Progenitor cell of endocrine pancreas (in vitro differentiated cells): ENCODE measurements around the gene C18orf32. TPM values are rescaled to one million over a fixed set of nuclear protein-coding genes. Genes with fewer than 3 reads are reported as not detected.
"Not testable (repeated sequence)": the region's sequence is repeated elsewhere in the genome, so short reads cannot be mapped to it uniquely, and the experiment has no call there.

Source experiments
- DNase-seq: peaks from one replicate; pipeline ENCODE4 v3.0.0; 2021; ENCODE audit warnings: low spot score; ENCODE audit not compliant: unreplicated experiment
- H3K27ac Mint-ChIP-seq: 2 replicates; pipeline ENCODE4 v1.8.0; 2021; ENCODE audit warnings: mild to moderate bottlenecking, moderate library complexity, mixed read lengths
- H3K27me3 Mint-ChIP-seq: 2 replicates; pipeline ENCODE4 v1.8.0; 2021; ENCODE audit warnings: mixed read lengths
- H3K36me3 Mint-ChIP-seq: 2 replicates; pipeline ENCODE4 v1.8.0; 2022; ENCODE audit warnings: mixed read lengths; ENCODE audit not compliant: insufficient read depth
- H3K4me1 Mint-ChIP-seq: 2 replicates; pipeline ENCODE4 v1.8.0; 2021; ENCODE audit warnings: low read depth, mixed read lengths
- H3K4me3 Mint-ChIP-seq: 2 replicates; pipeline ENCODE4 v1.8.0; 2021; ENCODE audit warnings: low read depth, mild to moderate bottlenecking, moderate library complexity, mixed read lengths
- H3K9me3 Mint-ChIP-seq: 2 replicates; pipeline ENCODE4 v1.8.0; 2021; ENCODE audit warnings: low read depth, mixed read lengths
- CTCF ChIP-seq: fragments of 200-600 bp; sonication (generic); IDR thresholded peaks from one replicate; pipeline ENCODE4 v1.5.0; 2021; ENCODE audit warnings: antibody characterized with exemption, mild to moderate bottlenecking; ENCODE audit not compliant: unreplicated experiment
- total RNA-seq: library from RNA; stranded (reverse); gene quantifications from 2 replicates; pipeline ENCODE4 v1.2.1, GENCODE V29; 2021

C18orf32 gene
- total RNA-seq, 1 donor from 2014 or later: 55.6 TPM

- H3K27me3 Mint-ChIP-seq: peaks cover 3% of the 10 kb centered on the region
- peaks cover 8% of the 10 kb centered on the region for H3K4me1 Mint-ChIP-seq
- H3K36me3 Mint-ChIP-seq: peaks cover 18% of the 10 kb centered on the region
- H3K4me3 Mint-ChIP-seq: no peak overlapping the region
- no peak for DNase-seq
- no peak for TF ChIP-seq CTCF
- H3K27ac Mint-ChIP-seq: no peak overlapping the region
- H3K9me3 Mint-ChIP-seq: peaks cover 11% of the 10 kb centered on the region
Measured at GRCh38 chr18:49457616-49458015, 29.4 kb downstream of the C18orf32 start.

GRCh38 chr18:49456794-49457193 is 30.2 kb downstream of the C18orf32 start:
- Mint-ChIP-seq H3K4me1 (peaks cover 8% of the 10 kb centered on the region), H3K36me3 (peaks cover 23% of the 10 kb centered on the region), H3K27ac (no peak overlapping the region), H3K9me3 (peaks cover 15% of the 10 kb centered on the region), H3K4me3 (no peak overlapping the region), H3K27me3 (peaks cover 3% of the 10 kb centered on the region)
- TF ChIP-seq CTCF: no peak
- no peak for DNase-seq

GRCh38 chr18:49452534-49452933 is 34.5 kb downstream of the C18orf32 start:
- not testable (repeated sequence) for DNase-seq, H3K27me3 Mint-ChIP-seq, H3K4me1 Mint-ChIP-seq, H3K27ac Mint-ChIP-seq, H3K4me3 Mint-ChIP-seq
- H3K9me3 Mint-ChIP-seq: peaks cover 21% of the 10 kb centered on the region
- H3K36me3 Mint-ChIP-seq: peaks cover 44% of the 10 kb centered on the region

DNA sequence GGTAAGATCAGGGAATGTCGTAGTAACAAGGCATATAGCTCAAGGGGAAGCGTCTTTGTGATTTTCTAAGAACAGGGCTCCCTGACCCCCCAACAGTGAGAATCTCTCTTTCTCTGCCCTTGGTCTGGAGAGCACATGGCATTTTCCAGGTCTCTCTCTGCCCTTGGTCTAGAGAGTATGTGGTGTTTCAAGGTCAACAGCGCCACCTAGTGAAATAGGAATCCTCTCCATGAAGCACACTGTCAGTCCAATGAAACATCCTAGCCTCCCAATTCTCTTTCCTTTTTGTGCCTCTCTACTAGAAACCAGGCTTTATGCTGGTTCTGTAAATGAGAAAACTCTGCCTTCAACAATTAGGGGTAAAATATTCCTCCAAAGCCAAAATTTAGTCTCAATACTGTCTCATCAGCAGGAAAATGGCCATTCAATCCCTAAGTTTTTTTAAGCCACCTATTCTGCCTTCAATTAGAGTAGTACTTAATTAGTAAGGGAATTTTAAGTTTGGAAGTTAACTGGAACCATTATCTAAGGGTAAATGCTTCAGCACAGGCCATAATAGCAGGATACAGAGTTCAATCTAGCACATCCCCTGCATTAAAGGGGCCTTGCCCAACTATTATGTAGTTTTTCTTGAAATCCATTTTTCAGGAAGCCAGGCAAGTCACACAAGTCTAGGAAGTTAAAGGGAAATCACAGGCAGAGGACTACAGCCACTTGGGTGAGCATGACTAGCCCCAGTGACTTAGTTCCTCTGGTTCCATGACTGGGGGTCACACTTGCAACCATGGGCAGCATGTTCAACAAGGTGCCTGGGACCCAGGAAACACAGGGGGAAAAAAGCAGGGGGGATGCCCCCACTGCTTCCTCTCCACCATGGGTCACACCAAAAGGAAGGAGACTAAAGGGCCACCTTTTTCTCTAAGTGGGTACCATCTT is 39.0 kb downstream of the C18orf32 start:
- Mint-ChIP-seq H3K4me1 (no peaks in the 10 kb centered on the region), H3K4me3 (no peak overlapping the region), H3K27ac (no peak overlapping the region), H3K36me3 (peaks cover 41% of the 10 kb centered on the region), H3K9me3 (peaks cover 21% of the 10 kb centered on the region), H3K27me3 (no peaks in the 10 kb centered on the region)
- peak; percentile 54 for TF ChIP-seq CTCF
- DNase-seq: no peak

- Mint-ChIP-seq H3K4me3 (no peak overlapping the region), H3K27me3 (no peaks in the 10 kb centered on the region)
Measured at GRCh38 chr18:49446481-49446880, 40.6 kb downstream of the C18orf32 start.

More at GRCh38 chr18:49446481-49446880, 40.6 kb downstream of the C18orf32 start:
- TF ChIP-seq CTCF: no peak
- Mint-ChIP-seq H3K36me3 (peaks cover 30% of the 10 kb centered on the region), H3K27ac (no peak overlapping the region), H3K9me3 (peaks cover 13% of the 10 kb centered on the region), H3K4me1 (no peaks in the 10 kb centered on the region)
- DNase-seq: no peak
